T-helper 1 cell treated with Interleukin-12 subunit alpha and Interleukin-12 subunit beta and Interleukin-4 antibody, amounts not matched to agents 30 μg/mL and 1 μg/mL, for 36 hours (primary cell): Measurements from ENCODE around the gene TMEM40.
A peak's percentile ranks its signal among the peaks of the same experiment; 100 is the strongest.

Source experiments
- H3K27ac Mint-ChIP-seq: one replicate; pipeline ENCODE4 v1.8.0; 2021; ENCODE audit warnings: mild to moderate bottlenecking, mixed read lengths
- H3K27me3 Mint-ChIP-seq: one replicate; pipeline ENCODE4 v1.8.0; 2021; ENCODE audit warnings: low read depth, mixed read lengths
- H3K36me3 Mint-ChIP-seq: one replicate; pipeline ENCODE4 v1.8.0; 2021; ENCODE audit warnings: low read depth, mixed read lengths
- H3K4me1 Mint-ChIP-seq: one replicate; pipeline ENCODE4 v1.8.0; 2021; ENCODE audit warnings: low read depth, mixed read lengths
- H3K4me3 Mint-ChIP-seq: one replicate; pipeline ENCODE4 v1.8.0; 2021; ENCODE audit warnings: mild to moderate bottlenecking, moderate library complexity, mixed read lengths
- H3K9me3 Mint-ChIP-seq: one replicate; pipeline ENCODE4 v1.8.0; 2021; ENCODE audit warnings: mixed read lengths

The TMEM40 gene

GRCh38 chr3:12759097-12759679 lies at the start of gene TMEM40:
TSS of gene TMEM40 (minus strand) at chr3:12759259. CDS start at chr3:12749832, 9,427 bp downstream.
- no peak within 1 kb of the TSS for H3K27ac Mint-ChIP-seq
- peaks cover 2% of the 10 kb centered on the region for H3K4me1 Mint-ChIP-seq
- no peaks in the 10 kb centered on the region for H3K36me3 Mint-ChIP-seq
- peaks cover 4% of the 10 kb centered on the region for H3K27me3 Mint-ChIP-seq
- no peaks in the 10 kb centered on the region for H3K9me3 Mint-ChIP-seq
- H3K4me3 Mint-ChIP-seq: no peak within 1 kb of the TSS

DNA sequence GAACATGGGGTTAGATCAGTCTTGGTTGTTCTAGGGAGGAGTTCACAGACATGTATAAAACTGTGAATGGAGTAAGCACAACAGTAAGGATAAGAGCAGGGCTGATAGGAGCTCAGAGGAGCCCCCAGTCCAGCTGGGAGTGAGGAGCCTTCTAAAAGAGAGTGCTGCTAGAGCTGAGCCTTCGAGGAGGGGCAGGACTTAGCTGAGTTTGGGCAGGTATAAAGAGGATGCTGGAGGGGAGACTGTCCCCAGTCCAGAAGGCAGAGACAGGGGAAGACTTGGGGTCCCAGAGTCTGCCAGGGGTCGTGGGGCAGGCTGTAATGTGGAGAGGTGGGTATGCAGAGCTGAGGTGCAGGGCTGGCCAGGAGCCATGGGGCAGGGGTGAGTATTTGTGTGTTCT lies 49.5 kb upstream of the TMEM40 start:
- H3K4me3 Mint-ChIP-seq: peak overlapping the region; percentile 47
- no peaks in the 10 kb centered on the region for H3K9me3 Mint-ChIP-seq
- H3K27me3 Mint-ChIP-seq: peaks cover 11% of the 10 kb centered on the region
- no peak overlapping the region for H3K27ac Mint-ChIP-seq
- no peaks in the 10 kb centered on the region for H3K36me3 Mint-ChIP-seq
- H3K4me1 Mint-ChIP-seq: peaks cover 9% of the 10 kb centered on the region

- Mint-ChIP-seq H3K4me3 (no peak overlapping the region), H3K27ac (no peak overlapping the region), H3K9me3 (no peaks in the 10 kb centered on the region), H3K27me3 (peaks cover 11% of the 10 kb centered on the region), H3K4me1 (peaks cover 9% of the 10 kb centered on the region), H3K36me3 (no peaks in the 10 kb centered on the region)
Observed at GRCh38 chr3:12807601-12808359, 48.7 kb upstream of the TMEM40 start.

DNA sequence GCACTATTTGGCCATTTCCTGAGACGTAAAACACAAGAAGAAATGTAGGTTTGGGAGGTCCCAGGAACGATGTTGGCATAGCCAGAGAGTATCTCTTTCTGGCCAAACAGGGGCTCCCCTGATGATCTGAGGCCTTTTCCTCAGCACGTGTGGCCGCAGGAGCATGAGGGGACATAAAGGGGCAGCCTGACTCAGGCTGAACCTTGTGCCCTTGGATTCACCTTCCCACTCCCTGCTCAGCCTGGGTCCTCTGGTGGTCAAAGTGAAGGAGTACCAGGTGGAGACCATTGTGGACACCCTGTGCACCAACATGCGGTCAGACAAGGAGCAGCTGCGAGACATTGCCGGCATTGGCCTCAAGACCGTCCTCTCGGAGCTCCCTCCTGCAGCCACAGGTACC lies 48.0 kb upstream of the TMEM40 start:
- no peak overlapping the region for H3K27ac Mint-ChIP-seq
- H3K4me3 Mint-ChIP-seq: no peak overlapping the region
- H3K4me1 Mint-ChIP-seq: peaks cover 9% of the 10 kb centered on the region
- H3K27me3 Mint-ChIP-seq: peaks cover 11% of the 10 kb centered on the region
- H3K9me3 Mint-ChIP-seq: no peaks in the 10 kb centered on the region
- H3K36me3 Mint-ChIP-seq: no peaks in the 10 kb centered on the region

GRCh38 chr3:12803371-12803770 lies 44.3 kb upstream of the TMEM40 start:
- no peaks in the 10 kb centered on the region for H3K4me1 Mint-ChIP-seq
- peaks cover 4% of the 10 kb centered on the region for H3K27me3 Mint-ChIP-seq
- no peaks in the 10 kb centered on the region for H3K36me3 Mint-ChIP-seq
- no peaks in the 10 kb centered on the region for H3K9me3 Mint-ChIP-seq
- H3K4me3 Mint-ChIP-seq: no peak overlapping the region
- no peak overlapping the region for H3K27ac Mint-ChIP-seq

GRCh38 chr3:12799525-12800440 lies 40.7 kb upstream of the TMEM40 start:
- Mint-ChIP-seq H3K27me3 (peaks cover 32% of the 10 kb centered on the region), H3K27ac (no peak overlapping the region), H3K4me3 (no peak overlapping the region), H3K9me3 (no peaks in the 10 kb centered on the region), H3K4me1 (no peaks in the 10 kb centered on the region), H3K36me3 (peaks cover 1% of the 10 kb centered on the region)

- Mint-ChIP-seq H3K27me3 (peaks cover 37% of the 10 kb centered on the region), H3K27ac (no peak overlapping the region)
Observed at GRCh38 chr3:12798559-12799179, 39.6 kb upstream of the TMEM40 start.

DNA sequence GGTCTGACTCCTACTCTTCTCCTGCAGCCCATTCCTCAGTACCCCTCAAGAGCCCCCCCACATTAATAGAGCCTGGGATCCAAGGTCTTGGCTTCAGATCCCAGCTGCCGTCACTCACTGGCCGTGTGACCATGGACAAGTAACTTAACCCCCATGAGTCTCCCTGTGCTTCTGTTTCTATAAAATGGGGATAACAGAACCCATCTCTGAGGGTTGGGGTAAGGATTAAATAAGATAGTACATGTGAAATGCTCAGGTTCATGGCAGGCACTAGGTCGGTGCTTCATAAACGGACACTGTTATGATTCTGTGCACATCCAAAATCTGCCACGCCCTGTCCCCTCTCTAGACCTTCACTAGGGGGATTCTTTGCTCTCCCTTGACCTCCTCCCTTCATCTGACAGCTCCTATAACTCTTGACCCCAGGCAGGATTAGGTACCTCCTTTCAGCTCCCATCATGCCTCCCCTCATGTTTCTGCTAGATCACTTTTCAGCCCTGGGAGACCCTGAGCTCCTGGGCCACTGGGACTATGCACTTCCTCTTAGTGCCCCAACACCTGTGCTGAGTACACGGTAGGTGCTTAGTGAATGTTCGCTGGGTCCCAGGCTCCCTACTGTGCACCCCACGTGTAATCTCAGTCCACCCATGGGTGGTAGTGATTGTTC lies 39.0 kb upstream of the TMEM40 start:
- no peaks in the 10 kb centered on the region for H3K4me1 Mint-ChIP-seq
- no peaks in the 10 kb centered on the region for H3K9me3 Mint-ChIP-seq
- no peak overlapping the region for H3K27ac Mint-ChIP-seq
- no peak overlapping the region for H3K4me3 Mint-ChIP-seq
- peaks cover 1% of the 10 kb centered on the region for H3K36me3 Mint-ChIP-seq
- peaks cover 37% of the 10 kb centered on the region for H3K27me3 Mint-ChIP-seq

More at GRCh38 chr3:12798559-12799179, 39.6 kb upstream of the TMEM40 start:
- H3K9me3 Mint-ChIP-seq: no peaks in the 10 kb centered on the region
- no peak overlapping the region for H3K4me3 Mint-ChIP-seq
- H3K4me1 Mint-ChIP-seq: no peaks in the 10 kb centered on the region
- H3K36me3 Mint-ChIP-seq: peaks cover 1% of the 10 kb centered on the region

- Mint-ChIP-seq H3K9me3 (no peaks in the 10 kb centered on the region), H3K27ac (no peak overlapping the region), H3K27me3 (peaks cover 37% of the 10 kb centered on the region), H3K36me3 (peaks cover 1% of the 10 kb centered on the region), H3K4me1 (no peaks in the 10 kb centered on the region), H3K4me3 (peak overlapping the region; percentile 14)
Observed at GRCh38 chr3:12797124-12797891, 38.2 kb upstream of the TMEM40 start.

- Mint-ChIP-seq H3K9me3 (no peaks in the 10 kb centered on the region), H3K4me1 (no peaks in the 10 kb centered on the region), H3K27me3 (peaks cover 37% of the 10 kb centered on the region), H3K36me3 (peaks cover 1% of the 10 kb centered on the region), H3K27ac (no peak within 1 kb of the TSS), H3K4me3 (peak within 1 kb of the TSS; percentile 53)
Observed at GRCh38 chr3:12796171-12797123, 37.4 kb upstream of the TMEM40 start, which contains the start of gene CAND2. TSS of gene CAND2 (plus strand) at chr3:12796680. CDS start at chr3:12796721, 41 bp downstream.

DNA sequence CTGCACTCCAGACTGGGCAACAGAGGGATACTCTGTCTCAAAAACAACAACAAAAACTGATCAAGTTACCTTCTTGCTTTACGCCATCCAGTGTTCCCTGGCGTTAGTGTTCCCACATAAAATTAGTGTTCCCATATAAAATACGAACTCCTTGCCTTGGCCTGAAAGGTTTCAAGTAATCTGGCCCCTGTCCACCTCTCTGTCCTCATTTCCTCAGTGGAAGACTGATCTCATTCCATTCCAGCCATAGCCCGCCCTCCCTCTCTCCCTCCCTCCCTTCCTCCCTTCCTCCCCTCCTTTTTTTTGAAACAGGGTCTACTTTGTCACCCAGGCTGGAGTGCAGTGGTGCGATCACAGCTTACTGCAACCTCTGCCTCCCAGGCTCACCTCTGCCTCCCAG lies 34.6 kb upstream of the TMEM40 start:
- H3K27ac Mint-ChIP-seq: no peak overlapping the region
- peaks cover 40% of the 10 kb centered on the region for H3K27me3 Mint-ChIP-seq
- H3K4me3 Mint-ChIP-seq: no peak overlapping the region
- no peaks in the 10 kb centered on the region for H3K4me1 Mint-ChIP-seq
- peaks cover 1% of the 10 kb centered on the region for H3K36me3 Mint-ChIP-seq
- no peaks in the 10 kb centered on the region for H3K9me3 Mint-ChIP-seq

- no peaks in the 10 kb centered on the region for H3K4me1 Mint-ChIP-seq
- peaks cover 35% of the 10 kb centered on the region for H3K27me3 Mint-ChIP-seq
- H3K27ac Mint-ChIP-seq: no peak overlapping the region
- H3K9me3 Mint-ChIP-seq: no peaks in the 10 kb centered on the region
- H3K36me3 Mint-ChIP-seq: no peaks in the 10 kb centered on the region
- H3K4me3 Mint-ChIP-seq: no peak overlapping the region
Observed at GRCh38 chr3:12791430-12791829, 32.4 kb upstream of the TMEM40 start.
